NCI-H1436 treated with DMSO at 0.1 percent for 48 hours (cell line): ENCODE data around the gene TRIM5.
"Not testable (repeated sequence)": the region's sequence is repeated elsewhere in the genome, so short reads cannot be mapped to it uniquely, and the experiment has no call there.

Source experiments
- DNase-seq: peaks from one replicate; lab custom pipeline; 2025; lab: John Stamatoyannopoulos, UW

TRIM5 gene

DNA sequence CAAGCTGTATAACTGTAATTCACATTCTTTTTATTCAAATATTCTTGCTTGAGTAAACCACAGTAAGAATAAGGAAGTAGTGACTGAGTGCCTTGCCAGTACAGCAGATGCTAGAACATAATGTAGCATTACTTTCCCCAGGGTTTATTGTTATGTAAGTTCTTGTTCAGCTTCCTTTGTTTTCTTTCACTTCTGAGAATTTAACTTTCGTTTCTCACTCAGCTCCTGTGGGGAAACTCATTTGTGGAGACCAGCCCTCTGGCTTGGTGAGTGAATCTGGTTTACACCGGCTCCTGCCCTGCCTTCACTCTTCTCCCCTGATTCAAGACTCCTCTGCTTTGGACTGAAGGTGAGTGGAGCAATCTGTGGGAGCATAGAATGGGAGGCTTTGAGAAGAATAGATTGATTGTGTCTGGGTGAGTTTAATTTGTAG, 4.7 kb upstream of the TRIM5 start, which contains the start of gene TRIM22:
Gene TRIM22 (plus strand): TSS at position 240 of the 433 bp plus-strand sequence. CDS start 6,443 bp downstream, outside the sequence.
- DNase-seq = no peak

DNA sequence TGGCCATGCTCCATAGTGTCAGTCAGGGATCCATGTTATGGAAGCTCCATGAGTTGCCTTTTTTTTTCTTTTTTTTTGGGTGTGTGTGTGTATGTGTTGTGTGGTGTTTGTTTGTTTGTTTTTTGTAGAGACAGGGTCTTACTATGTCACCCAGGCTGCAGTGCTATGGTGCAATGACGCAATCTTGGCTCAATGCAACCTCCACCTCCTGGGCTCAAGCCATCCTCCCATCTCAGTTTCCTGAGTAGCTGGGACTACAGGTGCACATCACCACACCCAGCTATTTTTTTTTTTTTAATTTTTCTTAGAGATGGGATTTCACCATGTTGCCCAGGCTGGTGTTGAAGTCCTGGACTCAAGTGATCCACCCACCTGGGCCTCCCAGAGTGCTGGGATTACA, 3.6 kb upstream of the TRIM5 start:
- no peak for DNase-seq

DNA sequence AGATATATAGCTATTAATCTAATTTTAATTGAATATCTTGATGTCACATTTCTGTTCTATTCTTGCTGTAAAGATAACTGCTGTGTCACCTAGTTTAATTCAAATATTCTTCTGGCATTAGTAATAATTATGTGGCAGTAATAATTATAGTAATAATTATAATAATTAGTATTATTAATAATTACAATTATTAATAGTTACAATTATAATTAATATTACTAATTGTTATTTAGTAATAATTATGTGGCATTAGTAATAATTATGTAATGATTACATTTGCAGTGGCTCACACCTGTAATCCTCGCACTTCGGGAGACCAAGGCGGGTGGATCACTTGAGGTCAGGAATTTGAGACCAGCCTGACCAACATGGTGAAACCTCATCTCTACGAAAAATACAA, 1.6 kb upstream of the TRIM5 start:
- no peak for DNase-seq

DNA sequence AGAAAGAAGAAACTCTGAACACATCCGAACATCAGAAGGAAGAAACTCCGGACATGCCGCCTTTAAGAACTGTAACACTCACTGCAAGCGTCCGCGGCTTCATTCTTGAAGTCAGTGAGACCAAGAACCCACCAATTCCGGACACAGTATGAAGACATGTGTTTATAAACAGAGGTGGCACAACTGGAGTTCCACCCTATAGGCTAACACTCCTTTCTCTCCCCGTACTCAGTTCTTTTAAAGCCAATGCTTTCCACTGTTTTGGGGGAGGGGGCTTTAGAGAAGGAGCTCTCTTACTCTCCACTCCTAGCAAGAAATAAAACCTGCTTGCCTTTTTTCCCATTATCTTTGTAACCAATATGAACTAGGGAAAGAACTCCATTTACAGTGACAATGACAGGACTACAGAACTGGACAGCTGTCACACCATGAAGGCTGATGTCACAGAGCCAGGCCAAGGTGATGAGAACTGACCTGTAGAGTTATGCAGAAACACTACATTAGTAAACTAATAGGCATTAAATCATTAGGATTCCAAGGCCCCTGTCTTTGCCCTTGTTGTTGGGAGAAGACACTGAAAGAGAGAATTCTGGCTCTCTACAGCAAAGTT, 733 bp downstream of the TRIM5 start:
- no peak for DNase-seq

DNA sequence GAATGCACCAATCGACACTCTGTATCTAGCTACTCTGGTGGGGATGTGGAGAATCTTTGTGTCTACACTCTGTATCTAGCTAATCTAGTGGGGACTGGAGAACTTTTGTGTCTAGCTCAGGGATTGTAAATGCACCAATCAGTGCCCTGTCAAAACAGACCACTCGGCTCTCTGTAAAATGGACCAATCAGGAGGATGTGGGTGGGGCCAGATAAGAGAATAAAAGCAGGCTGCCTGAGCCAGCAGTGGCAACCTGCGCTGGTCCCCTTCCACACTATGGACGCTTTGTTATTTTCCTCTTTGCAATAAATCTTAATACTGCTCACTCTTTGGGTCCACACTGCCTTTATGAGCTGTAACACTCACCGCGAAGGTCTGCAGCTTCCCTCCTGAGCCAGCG, 1.3 kb downstream of the TRIM5 start:
- DNase-seq = not testable (repeated sequence)

DNA sequence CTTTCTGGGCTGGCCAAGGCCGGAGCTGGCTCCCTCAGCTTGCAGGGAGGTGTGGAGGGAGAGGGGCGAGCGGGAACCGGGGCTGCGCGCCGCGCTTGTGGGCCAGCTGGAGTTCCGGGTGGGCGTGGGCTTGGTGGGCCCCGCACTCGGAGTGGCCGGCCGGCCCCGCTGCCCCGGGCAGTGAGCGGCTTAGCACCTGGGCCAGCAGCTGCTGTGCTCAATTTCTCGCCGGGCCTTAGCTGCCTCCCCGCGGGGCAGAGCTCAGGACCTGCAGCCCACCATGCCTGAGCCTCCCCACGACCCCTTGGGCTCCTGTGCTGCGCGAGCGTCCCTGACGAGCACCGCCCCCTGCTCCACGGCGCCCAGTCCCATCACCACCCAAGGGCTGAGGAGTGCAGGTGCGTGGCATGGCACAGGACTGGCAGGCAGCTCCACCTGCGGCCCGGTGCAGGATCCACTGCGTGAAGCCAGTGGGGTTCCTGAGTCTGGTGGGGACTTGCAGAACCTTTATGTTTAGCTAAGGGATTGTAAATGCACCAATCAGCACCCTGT, 1.9 kb downstream of the TRIM5 start:
- not testable (repeated sequence) for DNase-seq

DNA sequence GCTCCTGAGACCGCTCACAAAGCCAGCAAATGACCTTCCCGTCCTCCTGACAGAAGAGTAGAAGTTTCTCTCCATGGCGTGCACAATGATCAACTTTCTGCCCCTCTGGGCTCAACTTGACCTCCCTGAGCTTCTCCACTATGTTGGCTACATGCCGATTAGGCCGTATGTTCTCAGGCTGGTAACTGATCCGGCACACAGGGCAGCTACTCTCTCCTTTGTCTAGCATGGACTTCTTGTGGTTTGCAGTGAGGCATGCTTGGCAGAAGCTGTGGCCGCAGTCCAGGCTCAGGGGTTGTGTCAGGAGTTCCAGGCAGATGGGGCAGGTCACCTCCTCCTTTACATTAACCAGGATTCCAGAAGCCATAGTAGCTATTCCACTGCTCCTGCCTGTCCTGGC, 5.1 kb downstream of the TRIM5 start:
- no peak for DNase-seq

DNA sequence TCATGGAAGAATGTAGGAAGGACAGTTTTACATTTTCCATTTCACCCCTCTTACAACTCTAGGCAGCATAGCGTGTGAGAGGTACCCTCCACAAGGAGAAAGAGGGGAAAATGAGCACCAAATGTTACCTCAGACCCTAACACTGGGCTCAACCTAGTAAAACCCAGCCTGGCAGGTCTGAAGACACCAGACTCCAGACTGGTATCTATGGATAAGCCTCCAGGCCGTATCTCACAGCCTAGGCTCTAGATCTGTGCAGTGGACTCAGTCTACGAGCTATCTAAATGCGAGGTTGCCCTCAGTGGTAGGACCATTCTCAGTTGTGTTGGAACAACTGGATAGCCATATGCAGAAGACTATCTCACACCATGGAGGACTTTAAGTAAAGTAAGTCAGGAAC, 10.5 kb downstream of the TRIM5 start:
- no peak for DNase-seq

DNA sequence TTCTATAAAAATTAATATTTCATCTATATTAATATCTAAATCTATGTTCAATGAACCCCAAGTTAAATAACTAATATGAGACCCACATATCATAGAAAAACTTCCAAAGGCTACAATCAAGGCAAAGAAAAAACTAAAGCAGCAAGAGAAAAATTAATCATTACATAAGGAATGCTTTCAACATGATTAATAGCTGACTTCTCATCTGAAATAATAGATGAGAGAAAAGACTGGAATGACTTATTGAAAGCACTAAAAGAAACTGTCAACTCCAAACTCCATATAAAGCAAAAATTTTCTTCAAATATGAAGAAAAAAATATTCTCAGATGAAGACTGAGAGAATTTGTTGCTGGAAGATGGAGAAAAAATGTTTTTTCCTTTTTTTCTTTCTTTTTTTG, 13.0 kb downstream of the TRIM5 start:
- no peak for DNase-seq

DNA sequence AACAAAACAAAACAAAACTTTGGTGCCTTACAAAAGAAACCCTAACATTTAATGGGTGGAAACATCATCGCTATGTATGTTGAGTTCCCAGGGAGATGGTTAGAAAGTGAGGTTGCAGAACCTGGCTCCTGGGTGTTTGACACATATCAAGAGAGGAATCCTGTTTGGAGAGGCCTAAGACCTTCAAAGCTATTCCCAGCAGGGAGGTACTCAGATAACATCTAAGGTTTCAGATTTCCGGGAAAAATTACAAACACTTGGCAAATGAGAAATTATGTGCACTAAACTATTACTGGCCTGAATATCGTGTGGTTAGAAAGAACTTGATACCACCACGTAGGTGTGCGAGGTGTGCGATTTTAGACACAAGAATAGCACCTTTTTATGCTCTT, 18.5 kb downstream of the TRIM5 start:
- DNase-seq = no peak

DNA sequence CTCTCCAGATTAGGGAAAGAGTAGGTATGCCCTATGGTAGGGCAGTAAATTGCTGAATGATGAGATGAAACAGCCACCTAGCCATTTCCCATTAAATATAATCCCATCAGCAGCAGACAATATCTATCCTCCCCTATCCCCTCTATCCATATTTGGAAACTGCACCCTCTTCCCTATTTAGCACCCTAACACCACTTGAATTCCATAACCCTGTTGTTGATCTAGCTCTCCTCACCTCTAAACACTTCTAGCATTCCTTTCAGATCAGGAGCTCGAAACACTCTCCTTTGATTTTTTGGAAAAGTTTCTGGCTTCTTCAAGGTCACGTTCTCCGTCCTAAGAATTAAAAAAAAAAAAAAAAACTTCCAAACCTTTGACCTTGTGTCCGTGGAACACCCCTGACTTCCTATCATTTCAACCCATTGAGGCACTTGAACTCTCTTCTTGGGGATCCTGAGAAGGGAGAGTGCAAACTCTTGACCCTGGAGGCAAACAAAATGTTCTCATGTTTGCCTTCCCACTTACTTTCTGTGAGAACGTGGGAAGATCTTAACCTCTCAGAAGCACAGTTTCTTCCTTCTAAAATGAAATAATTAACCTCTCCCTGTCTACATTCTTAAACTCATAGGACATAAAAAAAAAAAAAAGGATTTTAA, 19.0 kb downstream of the TRIM5 start:
- DNase-seq = no peak

DNA sequence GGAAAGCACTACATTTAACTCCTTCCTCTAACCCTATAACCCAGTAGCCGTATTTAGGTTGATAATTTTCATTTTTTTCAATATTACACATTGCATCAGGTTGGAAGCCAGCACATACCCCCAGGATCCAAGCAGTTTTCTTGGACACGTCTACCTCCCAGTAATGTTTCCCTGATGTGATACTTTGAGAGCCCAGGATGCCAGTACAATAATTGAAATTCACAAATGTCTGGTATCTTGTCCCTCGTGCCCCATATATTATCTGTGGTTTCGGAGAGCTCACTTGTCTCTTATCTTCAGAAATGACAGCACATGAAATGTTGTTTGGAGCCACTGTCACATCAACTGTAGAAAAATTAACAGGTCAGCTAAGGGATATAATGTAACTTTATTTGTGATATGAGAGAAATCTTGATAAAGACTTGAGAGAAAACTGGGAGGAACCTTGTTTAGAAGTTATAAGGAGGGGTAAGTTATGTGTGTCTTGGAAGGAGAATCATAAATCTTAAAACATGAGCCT, 19.8 kb downstream of the TRIM5 start:
- DNase-seq = no peak

DNA sequence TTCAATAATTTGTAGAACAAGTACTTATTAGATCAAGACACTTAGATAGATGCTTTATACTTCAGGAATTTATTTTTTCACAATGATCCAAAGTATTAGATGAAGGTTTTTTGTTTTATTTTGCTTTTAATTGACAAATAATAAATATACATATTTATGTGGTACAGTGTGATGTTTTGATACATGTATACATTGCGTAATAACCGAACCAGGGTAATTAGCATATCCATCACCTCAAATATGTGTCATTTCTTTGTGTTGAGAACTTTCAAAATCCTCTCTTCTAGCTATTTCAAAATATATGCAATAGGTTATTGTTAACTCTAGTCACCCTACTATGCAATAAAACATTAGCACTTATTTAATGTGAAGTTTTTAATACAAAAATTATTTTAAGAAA, 21.4 kb downstream of the TRIM5 start:
- no peak for DNase-seq

DNA sequence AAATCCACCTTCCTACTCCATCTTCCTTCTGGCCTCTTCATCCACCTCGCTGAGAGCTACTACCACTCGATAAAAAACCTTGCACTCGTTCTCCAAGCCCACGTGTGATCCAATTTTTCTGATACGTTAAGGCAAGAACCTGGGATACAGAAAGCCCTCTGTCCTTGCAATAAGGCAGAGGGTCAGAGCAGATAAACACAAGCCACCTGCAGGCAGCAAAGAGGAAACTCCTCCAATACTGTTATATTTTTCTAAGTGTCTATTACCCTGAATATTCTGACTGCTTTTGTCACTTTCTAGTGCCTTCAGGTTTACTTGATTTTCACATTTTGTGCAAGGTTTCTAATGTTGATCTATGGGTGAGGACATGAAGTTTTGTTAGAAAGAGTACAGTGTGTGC, 26.6 kb downstream of the TRIM5 start:
- DNase-seq = no peak

DNA sequence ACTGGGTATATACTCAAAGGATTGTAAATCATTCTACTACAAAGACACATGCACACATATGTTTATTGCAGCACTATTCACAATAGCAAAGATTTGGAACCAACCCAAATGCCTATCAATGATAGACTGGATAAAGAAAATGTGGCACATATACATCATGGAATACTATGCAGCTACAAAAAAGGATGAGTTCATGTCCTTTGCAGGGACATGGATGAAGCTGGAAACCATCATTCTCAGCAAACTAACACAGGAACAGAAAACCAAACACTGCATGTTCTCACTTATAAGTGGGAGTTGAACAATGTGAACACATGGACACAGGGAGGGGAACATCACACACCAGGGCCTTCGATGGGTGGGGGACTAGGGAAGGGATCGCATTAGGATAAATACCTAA, 27.9 kb downstream of the TRIM5 start:
- not testable (repeated sequence) for DNase-seq

DNA sequence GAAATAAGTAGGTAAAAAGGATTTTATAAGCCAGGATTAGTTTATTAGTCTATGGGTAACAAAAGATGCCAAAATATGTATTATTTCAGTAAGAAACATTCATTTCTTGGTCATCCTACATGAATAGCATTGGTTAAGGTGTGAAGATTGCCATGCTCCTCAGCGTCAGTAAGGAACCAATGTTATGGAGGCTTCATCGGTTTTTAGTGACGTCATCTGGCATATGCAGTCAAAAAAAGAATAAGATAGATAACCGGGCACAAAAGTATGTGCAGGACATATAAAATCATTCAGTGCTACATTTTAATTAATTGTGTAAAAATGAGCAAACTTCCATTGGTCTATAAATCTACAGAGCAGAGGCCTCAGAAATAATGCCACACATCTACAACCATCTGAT, 29.4 kb downstream of the TRIM5 start:
- DNase-seq = no peak

DNA sequence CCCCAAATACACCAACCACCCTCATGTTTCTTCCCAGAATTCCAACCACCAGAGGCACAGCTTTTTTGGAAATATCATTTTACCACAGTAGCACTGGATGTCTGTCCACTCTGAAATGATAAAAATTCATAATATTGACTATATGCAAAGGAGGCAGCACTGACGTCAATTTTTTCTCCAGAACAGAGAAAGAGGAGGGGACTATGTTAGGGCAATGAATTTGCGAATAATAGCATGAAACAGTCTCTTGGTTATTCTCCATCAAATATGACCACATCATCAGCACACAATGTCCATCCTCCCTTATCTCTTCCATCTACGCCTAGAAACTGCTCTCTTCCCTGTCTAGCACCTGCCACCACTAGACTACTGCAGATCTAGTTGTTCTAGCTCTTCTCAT, 38.7 kb downstream of the TRIM5 start:
- DNase-seq = no peak

DNA sequence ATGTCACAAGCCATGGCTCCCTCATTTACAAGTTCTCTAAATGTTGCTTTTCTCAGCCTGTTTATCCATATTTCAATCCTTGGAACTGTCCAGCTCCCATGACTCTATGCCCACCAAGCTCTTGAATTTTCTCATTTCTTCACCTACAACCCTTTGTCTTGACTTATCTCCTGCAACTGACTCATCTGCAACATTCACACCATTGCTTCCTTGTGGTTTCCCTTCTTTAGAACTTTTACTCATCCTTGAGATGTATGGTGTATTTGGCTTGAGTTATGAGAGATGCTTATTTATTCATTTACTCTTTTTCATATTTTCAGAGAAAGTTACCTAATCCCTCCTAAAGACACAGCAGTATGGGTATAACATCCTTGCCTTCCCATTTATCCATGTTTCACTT, 41.3 kb downstream of the TRIM5 start:
- DNase-seq = no peak

DNA sequence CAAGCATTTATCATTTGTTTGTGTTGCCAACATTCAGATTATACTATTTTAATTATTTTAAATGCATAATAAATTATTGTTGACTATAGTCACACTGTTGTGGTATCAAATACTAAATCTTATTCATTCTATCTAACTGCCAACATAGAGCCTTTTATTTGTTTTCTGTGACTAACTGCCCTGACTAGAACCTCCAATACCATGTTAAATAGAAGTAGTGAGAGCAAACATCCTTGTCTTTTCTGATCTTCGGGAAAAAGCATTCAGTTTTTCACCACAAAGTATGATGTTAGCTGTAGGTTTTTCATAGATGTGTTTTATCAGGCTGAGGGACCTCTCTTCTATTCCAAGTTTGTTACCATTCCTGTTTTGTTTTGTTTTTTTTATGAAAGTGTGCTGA, 44.9 kb downstream of the TRIM5 start:
- no peak for DNase-seq

DNA sequence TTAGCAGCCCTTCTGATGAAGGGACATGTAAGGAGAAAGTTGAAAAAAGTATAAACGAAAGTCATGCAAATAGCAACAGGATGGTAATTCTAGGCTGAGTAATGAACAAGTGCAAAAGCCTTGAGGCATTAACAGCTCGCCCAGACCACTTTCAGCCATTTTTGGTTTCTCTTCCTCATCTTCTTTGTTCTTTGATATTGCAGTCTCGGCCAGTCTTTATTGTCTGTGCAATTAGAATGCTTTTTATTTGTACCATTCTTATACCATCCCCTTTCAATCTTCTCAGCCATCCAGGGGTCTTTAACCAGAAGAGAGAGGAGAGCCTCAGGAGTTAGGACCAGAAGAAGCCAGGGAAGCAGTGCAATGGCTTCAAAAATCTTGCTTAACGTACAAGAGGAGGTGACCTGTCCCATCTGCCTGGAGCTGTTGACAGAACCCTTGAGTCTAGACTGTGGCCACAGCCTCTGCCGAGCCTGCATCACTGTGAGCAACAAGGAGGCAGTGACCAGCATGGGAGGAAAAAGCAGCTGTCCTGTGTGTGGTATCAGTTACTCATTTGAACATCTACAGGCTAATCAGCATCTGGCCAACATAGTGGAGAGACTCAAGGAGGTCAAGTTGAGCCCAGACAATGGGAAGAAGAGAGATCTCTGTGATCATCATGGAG, 52.8 kb downstream of the TRIM5 start:
- DNase-seq = no peak

DNA sequence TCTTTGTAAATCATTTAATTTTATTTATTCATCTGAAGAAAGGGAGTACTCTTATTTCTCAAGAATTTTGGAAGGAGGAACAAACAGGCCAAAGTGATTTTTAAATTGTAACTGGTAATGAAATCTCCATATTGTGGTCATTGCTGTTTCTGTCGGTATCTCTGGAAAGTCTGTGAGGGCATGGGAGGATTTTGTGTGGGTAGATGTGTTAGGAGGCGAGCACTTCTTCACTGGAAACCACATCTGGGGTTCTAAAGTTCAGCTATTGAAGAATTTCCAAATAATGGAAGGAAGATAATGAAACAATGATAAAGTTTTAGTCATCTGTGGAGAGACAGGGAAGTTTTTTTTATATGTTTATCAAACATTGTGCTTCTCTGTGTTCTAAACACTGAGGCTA, 53.5 kb downstream of the TRIM5 start:
- no peak for DNase-seq

DNA sequence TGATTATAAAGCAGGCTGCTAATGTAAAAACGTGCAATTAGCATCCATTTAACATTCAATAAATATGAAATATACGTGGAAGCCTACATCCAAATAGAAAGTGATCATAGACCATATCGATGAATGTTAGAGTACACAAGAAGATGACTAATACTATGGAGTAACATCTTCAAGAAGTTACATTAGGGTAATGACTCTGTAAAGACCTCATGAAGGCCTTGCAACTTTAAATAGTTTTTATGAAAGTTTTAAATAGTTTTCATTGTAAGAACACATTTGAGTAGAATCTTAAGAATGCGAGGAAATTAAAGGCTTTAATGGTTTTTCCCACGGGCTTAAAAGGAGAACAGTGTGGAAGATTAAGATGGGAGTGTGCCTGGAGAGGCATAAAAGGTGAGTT, 58.7 kb downstream of the TRIM5 start:
- DNase-seq = no peak

DNA sequence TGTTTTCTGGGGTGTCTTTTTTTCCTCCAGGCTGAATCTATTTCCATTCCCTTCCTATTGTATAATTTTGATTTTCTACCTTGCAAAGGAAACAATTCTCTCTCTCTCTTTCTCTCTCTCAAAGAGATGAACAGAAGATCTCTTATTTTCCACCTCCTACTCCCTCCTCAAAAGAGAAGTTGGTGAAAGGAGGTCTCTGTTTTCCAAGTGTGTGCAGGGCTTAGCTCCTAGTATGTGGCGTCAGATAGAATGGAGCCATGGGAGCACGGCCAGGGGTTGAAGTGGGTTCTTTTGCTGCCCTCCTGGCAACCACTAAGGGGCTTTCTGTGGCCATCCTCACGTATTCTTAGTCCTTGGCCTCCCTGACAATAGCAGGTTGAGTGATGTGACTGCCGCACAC, 59.6 kb downstream of the TRIM5 start:
- no peak for DNase-seq
